Measurements from ENCODE around the gene OSBPL3. TPM values are rescaled to one million over a fixed set of nuclear protein-coding genes. Genes with fewer than 3 reads are reported as not detected.

The OSBPL3 gene
- total RNA-seq, 1 experiment from 2014 or later = 9.2 TPM

- ChIA-PET CTCF (no interaction called here), POLR2A (no interaction called here)
- intact Hi-C loops (cut with micrococcal nuclease; ENCODE audit: unreplicated experiment) (no loop called here), in situ Hi-C loops (cut with HindIII; ENCODE audit: low pct_unique_long_range_greater_than_20kb, low sequenced_read_pairs) (no loop called here)
- no peaks in the 10 kb centered on the region for H3K27me3 ChIP-seq (ENCODE audit: control insufficient read depth, insufficient read depth, low read length)
- H3K27ac ChIP-seq (ENCODE audit: low read length) = no peak overlapping the region
- no TSS peak for BruUV-seq (replicated peaks)
- no peak for DNase-seq (ENCODE audit: low read depth, low spot score)
- no peaks in the 10 kb centered on the region for H3K9me3 ChIP-seq (ENCODE audit: control insufficient read depth, insufficient read depth, low read depth, low read length)
- H3K36me3 ChIP-seq (ENCODE audit: control insufficient read depth, insufficient read depth, low read length) = no peaks in the 10 kb centered on the region
- H3K4me1 ChIP-seq (ENCODE audit: control insufficient read depth, insufficient read depth, low read length) = peaks cover under 1% of the 10 kb centered on the region; the same call in 1 of the 2 replicates
- H3K4me3 ChIP-seq (ENCODE audit: low read depth in 2 of 2, low read length in 2 of 2) = no peak overlapping the region
- TF ChIP-seq TCF7L2 (IDR thresholded peaks at IDR 0.05; ENCODE audit: low read depth, low read length) = no peak
- TF ChIP-seq REST (IDR thresholded peaks at IDR 0.05; ENCODE audit: insufficient read depth in 1 of 2, low read depth in 2 of 2, low read length in 1 of 2) = no peak
- TF ChIP-seq CTCF (IDR thresholded peaks at IDR 0.05) = no peak
- no peak for TF ChIP-seq POLR2AphosphoS5 (IDR thresholded peaks at IDR 0.05; ENCODE audit: low read depth, low read length)
- no peak for TF ChIP-seq SIN3A (IDR thresholded peaks at IDR 0.05; ENCODE audit: borderline replicate concordance, insufficient read depth, low read depth, low read length)
- no peak for ATAC-seq
Observed at GRCh38 chr7:24965831-24966708, 13.9 kb downstream of the OSBPL3 start.

GRCh38 chr7:24964191-24964590 lies 15.8 kb downstream of the OSBPL3 start:
- no peak for TF ChIP-seq SIN3A (IDR thresholded peaks at IDR 0.05; ENCODE audit: borderline replicate concordance, insufficient read depth, low read depth, low read length)
- TF ChIP-seq REST (IDR thresholded peaks at IDR 0.05; ENCODE audit: insufficient read depth in 1 of 2, low read depth in 2 of 2, low read length in 1 of 2) = no peak
- ChIA-PET POLR2A (no interaction called here), CTCF (no interaction called here)
- no peak overlapping the region for H3K4me3 ChIP-seq (ENCODE audit: low read depth in 2 of 2, low read length in 2 of 2)
- H3K36me3 ChIP-seq (ENCODE audit: control insufficient read depth, insufficient read depth, low read length) = no peaks in the 10 kb centered on the region
- in situ Hi-C loops (cut with HindIII; ENCODE audit: low pct_unique_long_range_greater_than_20kb, low sequenced_read_pairs) (no loop called here), intact Hi-C loops (cut with micrococcal nuclease; ENCODE audit: unreplicated experiment) (no loop called here)
- H3K27me3 ChIP-seq (ENCODE audit: control insufficient read depth, insufficient read depth, low read length) = no peaks in the 10 kb centered on the region
- DNase-seq (ENCODE audit: low read depth, low spot score) (no peak), ATAC-seq (no peak)
- H3K27ac ChIP-seq (ENCODE audit: low read length) = no peak overlapping the region
- H3K4me1 ChIP-seq (ENCODE audit: control insufficient read depth, insufficient read depth, low read length) = no peaks in the 10 kb centered on the region
- BruUV-seq (replicated peaks) = no TSS peak
- H3K9me3 ChIP-seq (ENCODE audit: control insufficient read depth, insufficient read depth, low read depth, low read length) = no peaks in the 10 kb centered on the region

All from Panc1 (cell line).